Esophagus muscularis mucosa (tissue), 3 donors: ENCODE results near the gene MLC1.

Experiments used
- CTCF ChIP-seq, 3 experiments: fragments of 200-600 bp in 2 of 3; fragments of 450-650 bp in 1 of 3; sonication (generic) in 2 of 3; IDR thresholded peaks; one replicate each; pipeline ENCODE4 v1.5.1; 2017 to 2019; ENCODE audit warnings: antibody characterized with exemption in 3 of 3, mild to moderate bottlenecking in 2 of 3, moderate library complexity in 1 of 3
- POLR2A ChIP-seq: fragments of 450-650 bp; IDR thresholded peaks from one replicate; pipeline ENCODE4 v1.6.1; 2017; ENCODE audit warnings: antibody characterized with exemption, moderate library complexity, mild to moderate bottlenecking, low read depth
- POLR2AphosphoS5 ChIP-seq, 2 donors: sonication (generic); formaldehyde crosslinking; IDR thresholded peaks; one replicate each; pipeline ENCODE4 v1.6.1; 2017; ENCODE audit warnings: antibody characterized with exemption in 2 of 2

- no peak for TF ChIP-seq POLR2A
- no peak for TF ChIP-seq CTCF (IDR thresholded peaks at IDR 0.05)
- no peak for TF ChIP-seq POLR2AphosphoS5 (IDR thresholded peaks at IDR 0.05)
Measured at GRCh38 chr22:50039669-50040443, 45.4 kb downstream of the MLC1 start.
